Activated T-cell treated with anti-CD3 and anti-CD28 coated beads for 1 hour (primary cell): ENCODE measurements around the gene SEC16A.

ENCODE experiments used
- DNase-seq: peaks from one replicate; pipeline ENCODE4 v3.0.0-alpha.2; 2020; ENCODE audit warnings: low read depth

The SEC16A gene

DNA sequence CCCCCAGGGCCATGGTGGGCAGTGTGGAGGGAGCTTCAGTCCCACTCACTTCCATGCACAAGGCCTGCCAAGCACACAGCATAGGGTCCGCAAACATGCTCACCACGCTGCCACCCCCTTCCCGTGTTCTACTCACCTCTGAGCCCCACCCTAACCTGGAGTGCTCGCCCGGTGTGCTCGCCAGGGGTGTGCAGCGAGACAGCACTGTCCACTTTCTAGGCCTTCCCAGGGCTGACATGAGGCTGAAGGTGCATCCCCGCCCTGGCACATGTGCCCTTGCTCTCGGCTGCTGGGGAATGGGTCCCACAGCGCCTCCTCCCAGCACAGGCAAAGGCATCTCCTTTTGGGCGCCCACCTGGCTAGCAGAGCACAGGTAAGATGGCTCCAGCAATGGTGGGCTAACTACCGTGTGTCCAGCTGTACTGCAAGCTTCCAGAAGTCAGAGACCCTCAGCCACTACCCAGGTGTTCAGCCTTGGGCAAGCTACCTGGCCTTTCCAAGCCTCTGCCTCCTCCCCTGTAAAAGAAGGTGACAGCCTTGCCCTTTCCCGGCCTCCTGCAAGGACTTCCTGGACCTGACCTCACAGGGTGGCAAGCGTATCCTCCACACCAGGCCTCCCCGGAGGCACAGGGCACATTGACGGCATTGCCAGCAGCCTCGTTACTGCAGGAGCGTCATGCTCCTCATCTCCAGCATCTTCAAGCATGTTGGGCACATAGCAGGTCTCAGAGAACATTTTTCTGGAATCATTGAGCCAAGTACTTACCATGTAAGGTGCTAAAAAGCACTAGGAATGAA lies 4.2 kb upstream of the SEC16A start:
- no peak for DNase-seq

DNA sequence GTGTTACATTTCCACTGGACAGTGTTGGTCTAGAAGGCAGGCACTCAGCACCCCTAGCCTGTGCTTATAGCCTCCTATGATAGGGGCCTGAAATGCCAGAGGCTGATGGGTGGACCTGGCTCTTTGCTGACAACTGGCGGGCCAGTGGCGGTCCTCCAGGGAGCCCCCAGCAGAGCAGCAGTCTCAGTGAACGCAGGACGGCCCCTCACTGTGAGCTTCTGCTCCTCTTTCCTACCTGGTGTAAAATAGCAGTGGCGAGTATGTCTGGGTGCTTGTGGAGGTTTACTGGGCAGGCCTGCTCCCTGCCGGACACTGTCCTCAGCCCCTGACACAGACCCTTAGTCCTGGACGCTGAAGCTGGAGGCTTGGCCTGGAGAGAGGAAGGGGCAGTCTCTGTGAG lies 3.3 kb upstream of the SEC16A start:
- DNase-seq, result no peak

- peak; percentile 85 for DNase-seq
Observed at GRCh38 chr9:136485049-136486045, 2.5 kb upstream of the SEC16A start.

DNA sequence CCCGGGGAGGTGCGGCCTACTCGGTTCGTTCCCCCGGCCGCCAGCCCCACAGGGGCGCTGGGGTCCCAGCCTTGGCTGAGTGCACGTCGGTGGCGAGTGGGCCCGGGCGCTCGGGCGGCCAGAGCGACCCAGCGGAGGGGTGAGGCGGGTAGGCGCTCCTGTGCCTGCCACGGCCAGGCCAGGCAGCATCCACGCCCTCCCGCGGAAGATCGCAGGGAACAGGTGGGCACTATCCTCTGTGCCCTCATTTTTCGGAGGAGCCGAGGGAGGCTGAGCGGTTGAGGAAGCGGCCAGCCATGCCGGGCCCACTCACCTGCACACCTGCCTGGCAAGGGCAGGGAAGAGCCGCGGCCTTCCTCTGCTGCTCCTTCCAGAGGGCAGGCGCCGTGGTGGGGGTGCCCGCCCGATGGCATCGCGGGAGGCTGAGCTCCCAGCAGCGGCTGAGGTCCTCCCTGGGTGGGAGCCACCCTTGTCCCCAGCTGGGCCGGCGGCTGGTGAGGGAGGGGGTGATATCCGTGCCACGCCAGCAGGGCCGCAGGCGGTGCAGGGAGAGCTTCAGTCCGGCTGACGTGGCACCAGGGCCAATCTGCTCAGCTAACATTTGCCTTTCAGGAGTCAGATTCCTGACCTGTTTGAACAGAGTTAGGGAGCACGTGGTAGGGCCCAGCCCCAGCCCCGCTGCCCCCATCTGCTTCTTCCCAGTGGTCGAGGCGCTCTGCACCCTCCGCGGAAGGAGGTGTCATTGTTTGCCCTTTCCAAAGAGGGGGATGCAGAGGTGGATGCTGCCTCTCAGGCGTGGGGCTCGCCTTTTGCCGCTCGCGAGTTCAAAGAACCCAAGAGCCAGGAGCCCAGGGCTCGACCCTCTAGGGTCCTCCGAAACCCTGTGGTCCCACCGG lies 1.6 kb upstream of the SEC16A start:
- DNase-seq, result no peak

GRCh38 chr9:136483589-136484152 lies 831 bp upstream of the SEC16A start:
- DNase-seq, result peak; percentile 96

- DNase-seq, result no peak
Observed at GRCh38 chr9:136482046-136482792, 621 bp downstream of the SEC16A start.

DNA sequence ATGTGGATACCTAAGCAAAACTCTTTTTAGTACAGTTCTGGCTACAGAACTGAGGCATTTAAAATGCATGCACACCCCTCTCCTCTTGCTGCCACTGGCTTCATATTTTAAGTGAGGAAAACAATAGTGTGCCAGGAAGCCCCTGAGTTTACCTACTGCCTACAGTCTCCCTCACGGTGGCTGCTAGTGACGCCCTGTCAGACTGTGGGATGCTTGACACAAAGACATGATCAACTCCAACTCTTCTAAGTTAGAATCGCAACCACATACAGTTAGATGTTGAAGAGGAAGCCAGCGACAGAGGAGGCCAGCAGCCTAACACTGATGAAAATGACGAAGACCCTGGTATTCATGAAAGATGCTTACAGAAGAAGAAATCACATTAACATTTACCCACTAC lies 1.3 kb downstream of the SEC16A start:
- no peak for DNase-seq

- DNase-seq, result no peak
Observed at GRCh38 chr9:136476369-136477150, 6.3 kb downstream of the SEC16A start.

GRCh38 chr9:136474974-136475865 lies 7.6 kb downstream of the SEC16A start:
- no peak for DNase-seq

- no peak for DNase-seq
Observed at GRCh38 chr9:136474021-136474640, 8.7 kb downstream of the SEC16A start.

GRCh38 chr9:136473354-136473721 lies 9.5 kb downstream of the SEC16A start:
- no peak for DNase-seq

- no peak for DNase-seq
Observed at GRCh38 chr9:136472640-136473353, 10.0 kb downstream of the SEC16A start.

GRCh38 chr9:136471802-136472487 lies 10.9 kb downstream of the SEC16A start:
- DNase-seq, result no peak

DNA sequence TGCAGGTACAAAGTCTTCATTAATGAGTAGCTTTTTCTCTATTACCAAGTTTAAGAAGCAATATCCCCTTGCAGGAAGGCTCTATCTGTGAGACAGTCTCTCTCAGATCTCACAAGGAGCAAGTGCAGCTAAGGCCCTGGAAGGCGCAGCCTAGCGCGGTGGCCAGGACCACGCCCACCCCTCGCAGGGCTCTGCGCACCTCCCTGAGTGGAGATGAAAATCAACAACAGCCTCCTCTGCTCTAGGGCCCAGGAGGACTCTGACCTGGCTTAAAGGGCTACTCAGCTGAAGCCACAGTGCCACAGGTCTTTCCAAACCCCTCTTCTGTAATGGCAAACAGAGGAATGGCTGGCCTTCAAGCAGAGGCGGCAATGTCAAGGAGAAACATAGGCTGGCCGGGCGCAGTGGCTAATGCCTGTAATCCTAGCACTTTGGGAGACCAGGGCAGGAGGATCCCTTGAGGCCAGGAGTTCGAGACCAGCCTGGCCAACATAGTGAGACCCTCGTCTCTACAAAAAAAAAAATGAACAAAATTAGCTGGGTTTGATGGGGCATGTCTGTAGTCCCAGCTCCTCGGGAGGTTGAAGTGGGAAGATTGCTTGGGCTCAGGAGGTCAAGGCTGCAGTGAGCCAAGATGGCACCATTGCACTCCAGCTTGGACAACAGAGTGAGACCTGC lies 11.9 kb downstream of the SEC16A start:
- DNase-seq, result no peak

DNA sequence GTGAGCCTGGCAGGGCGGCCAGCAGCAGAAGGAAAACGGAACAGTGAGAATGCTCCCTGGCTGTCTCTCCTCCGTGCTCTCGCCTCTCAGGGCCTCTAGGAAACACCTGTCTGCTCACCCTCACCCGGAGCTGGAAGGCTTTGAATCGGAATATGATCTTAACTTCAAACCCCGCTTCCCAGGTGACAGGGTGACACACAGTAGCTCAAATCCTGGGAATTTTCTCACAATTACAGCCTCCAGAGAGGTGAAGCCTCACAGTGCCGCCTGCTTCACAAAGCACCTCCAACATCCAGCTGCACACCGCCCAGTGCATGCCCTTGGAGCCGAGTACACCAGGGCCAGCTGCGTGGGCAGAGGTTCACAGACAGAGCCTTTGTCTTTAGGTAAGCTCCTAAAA lies 12.5 kb downstream of the SEC16A start:
- DNase-seq, result no peak

DNA sequence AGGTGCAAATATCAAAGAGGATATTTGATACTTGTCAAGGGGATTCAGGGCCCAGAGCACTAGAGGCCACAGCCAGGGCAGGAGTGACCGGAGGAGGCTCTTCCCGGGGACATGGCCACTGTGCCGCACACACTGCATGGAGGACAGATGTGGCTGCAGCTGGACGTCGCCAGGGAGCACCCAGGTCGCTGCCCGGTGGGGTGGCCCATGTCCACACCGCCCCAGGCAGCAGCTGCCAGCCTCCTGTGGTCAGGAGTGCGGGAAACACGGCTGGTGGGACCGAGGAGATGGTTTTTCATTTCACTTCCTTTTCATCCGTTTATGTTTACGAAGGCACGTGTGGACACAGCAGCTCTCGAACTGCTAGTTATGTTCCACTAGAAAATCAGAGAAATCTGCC lies 15.1 kb downstream of the SEC16A start:
- DNase-seq, result no peak

DNA sequence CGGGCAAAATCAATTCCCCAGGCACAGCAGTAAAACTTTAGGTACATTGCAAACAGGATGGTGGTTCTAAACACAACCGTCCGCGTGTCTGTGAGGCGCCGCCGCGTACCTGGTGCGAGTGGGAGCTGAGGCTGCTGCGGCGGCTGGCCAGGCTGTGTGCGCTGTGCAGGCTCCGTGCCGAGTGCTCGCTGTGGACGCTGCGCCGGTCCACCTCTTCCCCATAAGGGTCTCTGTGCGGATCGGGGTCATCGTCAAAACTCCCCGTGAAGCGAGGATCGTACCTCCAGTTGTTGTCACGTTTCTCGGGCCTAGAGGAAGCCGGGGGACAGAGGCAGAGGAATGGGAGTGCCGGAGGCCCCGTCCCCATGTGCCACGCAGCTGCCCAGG lies 16.7 kb downstream of the SEC16A start:
- DNase-seq, result no peak
